ENCODE results near the gene GNG7.
A peak's percentile ranks its signal among the peaks of the same experiment; 100 is the strongest.
"Not testable (repeated sequence)": the region's sequence is repeated elsewhere in the genome, so short reads cannot be mapped to it uniquely, and the experiment has no call there.

The GNG7 gene

DNA sequence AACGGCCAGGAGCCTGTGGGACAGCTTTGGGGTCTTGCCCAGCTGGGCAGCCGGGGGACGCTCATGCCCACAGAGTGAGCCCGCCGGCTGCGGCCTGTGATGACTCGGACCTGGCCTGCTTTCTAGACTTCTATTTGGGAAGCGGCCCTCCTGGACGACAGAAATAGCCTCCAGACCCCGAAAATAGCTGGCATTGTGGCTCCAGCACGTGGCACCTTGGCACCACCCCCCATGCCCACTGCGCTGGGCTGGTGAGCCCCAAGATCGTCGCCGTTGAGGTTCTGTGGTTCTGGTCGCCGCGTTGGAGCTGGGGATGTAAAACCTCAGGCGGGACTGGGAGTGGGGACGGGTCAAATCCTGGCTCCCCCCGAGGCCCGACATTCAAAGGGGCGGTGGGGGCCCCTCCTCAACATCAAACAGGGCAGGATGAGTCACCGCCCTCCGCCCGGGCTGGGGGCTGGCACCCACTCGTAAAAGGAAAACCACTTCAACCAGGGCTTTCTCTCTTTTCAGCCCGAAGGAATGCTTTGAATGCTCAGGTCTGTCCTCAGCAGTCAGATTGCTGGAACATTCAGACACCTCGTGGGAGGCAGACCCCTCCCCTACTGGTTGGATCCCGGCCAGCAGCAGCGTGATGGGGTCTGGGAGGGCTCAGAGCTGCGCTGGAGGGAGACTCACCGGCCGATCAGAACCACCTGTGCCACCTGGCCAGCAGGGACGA lies 184.5 kb downstream of the GNG7 start:
- TF ChIP-seq JUND (IDR thresholded peaks at IDR 0.05; ENCODE audit: low read depth), result no peak
- in situ Hi-C loops (cut with HindIII; ENCODE audit: low pct_unique_long_range_greater_than_20kb, low sequenced_read_pairs), result no loop called here
- no peak for DNase-seq (ENCODE audit: low read depth in 1 of 2, low spot score in 1 of 2)

DNA sequence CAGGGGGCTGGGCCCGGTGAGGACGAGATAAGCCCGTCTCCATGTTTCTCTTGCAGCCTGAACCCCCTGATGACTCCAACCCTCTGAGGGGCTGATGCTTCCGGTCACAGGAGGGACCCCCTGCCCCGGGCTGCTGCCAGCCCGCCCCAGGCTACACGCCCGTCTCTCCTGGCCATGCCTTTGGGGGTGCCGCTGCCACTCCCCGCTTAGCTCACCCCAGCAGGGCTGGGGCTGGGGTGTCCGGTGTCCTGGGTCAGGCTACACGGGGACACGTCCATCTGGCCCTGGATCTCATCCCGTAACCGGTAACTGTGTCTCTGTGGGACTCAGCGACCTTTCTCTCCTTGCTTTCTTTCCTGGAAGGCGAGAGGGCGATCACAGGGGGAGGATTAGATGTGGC lies 185.8 kb downstream of the GNG7 start:
- in situ Hi-C loops (cut with HindIII; ENCODE audit: low pct_unique_long_range_greater_than_20kb, low sequenced_read_pairs), result no loop called here
- DNase-seq (ENCODE audit: low read depth in 1 of 2, low spot score in 1 of 2), result no peak
- no peak for TF ChIP-seq JUND (IDR thresholded peaks at IDR 0.05; ENCODE audit: low read depth)

DNA sequence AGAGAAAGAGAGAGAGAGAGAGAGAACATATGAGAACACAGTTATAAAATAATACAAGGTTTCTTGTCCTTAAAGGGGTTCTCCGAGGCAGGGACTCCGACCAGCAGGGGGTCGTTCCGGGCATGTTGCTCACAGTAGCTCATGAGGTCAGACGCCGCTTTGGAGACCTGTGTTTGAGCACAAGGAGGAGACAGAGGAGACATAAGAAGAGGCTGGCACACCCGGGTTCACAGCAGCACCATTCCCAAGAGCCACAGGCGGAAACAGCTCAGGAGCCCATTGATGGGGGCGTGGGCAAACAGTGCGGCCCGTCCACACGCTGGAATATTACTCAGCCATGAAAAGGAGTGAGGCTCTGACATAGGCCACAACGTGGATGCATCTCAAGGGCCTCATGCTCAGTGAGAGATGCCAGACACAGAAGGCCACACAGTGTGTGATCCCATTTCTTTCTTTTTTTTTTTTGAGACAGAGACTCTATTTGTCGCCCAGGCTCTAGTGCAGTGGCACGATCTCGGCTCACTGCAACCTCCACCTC lies 187.4 kb downstream of the GNG7 start:
- in situ Hi-C loops (cut with HindIII; ENCODE audit: low pct_unique_long_range_greater_than_20kb, low sequenced_read_pairs), result no loop called here
- DNase-seq (ENCODE audit: low read depth in 1 of 2, low spot score in 1 of 2), result no peak
- no peak for TF ChIP-seq JUND (IDR thresholded peaks at IDR 0.05; ENCODE audit: low read depth)

DNA sequence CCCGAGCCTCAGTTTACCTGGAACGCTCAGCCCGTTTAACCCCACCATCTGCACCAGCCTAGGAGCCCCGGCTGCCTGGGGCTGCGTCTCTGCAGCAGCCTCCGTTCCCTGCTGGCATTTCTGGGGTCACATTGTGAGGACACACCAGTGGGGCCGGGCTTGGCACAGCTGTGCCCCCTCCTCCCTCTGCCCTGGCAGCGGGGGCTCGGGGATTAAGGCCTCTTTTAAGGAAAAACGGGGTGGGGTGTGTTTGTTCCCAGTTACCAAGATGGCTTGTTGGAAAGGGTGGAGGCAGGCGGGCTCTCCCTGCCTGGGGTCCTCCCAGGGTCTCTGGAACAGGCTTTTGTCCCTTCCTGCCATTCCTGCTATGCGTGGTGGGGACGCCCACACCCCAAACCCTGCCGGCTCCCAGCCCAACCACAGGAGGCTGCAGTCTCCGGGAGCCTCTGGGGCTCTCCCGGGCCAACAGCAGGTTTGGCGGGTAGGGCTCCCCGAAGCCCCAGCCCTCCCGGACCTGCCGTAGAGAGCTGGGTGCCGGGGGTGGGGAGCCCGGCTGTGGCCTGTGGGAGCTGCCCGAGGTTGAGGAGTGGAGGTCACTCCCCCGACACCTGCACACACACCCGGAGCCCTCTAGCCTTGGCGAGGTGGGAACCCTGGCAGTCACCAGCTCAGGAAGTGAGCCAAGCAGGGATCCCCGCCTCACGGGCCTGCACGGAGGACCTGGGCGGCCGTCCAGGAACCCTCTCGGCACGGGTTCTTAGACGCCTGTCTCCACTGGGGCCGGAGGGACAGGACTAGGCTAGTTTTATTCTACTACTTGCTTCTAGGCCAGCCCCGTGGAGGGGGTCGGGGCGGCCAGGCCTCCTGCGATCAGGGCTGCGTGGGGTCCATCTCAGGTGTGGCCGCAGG lies 189.7 kb downstream of the GNG7 start:
- no peak for DNase-seq (ENCODE audit: low read depth in 1 of 2, low spot score in 1 of 2)
- TF ChIP-seq JUND (IDR thresholded peaks at IDR 0.05; ENCODE audit: low read depth), result no peak
- in situ Hi-C loops (cut with HindIII; ENCODE audit: low pct_unique_long_range_greater_than_20kb, low sequenced_read_pairs), result no loop called here

DNA sequence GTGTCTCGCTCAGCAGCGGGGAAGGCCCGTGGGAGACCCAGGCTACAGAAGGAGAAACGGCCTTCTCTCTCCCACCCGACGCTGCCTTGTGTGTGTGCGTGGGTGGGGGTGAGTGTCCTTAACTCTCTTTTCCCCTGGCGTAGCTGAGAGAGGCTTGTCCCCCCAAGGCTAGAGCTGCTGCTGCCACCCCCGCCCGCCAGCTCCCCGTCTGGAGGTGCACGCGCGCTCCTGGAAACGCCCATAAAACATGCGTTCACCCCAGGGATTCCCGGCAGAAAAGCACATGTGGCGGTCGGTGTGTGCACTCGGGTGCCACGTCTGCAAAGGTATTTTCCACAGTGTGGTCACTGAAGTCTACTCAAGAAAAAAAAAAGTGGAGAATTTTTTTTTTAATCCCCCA lies 190.5 kb downstream of the GNG7 start:
- no peak for TF ChIP-seq JUND (IDR thresholded peaks at IDR 0.05; ENCODE audit: low read depth)
- in situ Hi-C loops (cut with HindIII; ENCODE audit: low pct_unique_long_range_greater_than_20kb, low sequenced_read_pairs), result no loop called here
- DNase-seq (ENCODE audit: low read depth in 1 of 2, low spot score in 1 of 2), result no peak

DNA sequence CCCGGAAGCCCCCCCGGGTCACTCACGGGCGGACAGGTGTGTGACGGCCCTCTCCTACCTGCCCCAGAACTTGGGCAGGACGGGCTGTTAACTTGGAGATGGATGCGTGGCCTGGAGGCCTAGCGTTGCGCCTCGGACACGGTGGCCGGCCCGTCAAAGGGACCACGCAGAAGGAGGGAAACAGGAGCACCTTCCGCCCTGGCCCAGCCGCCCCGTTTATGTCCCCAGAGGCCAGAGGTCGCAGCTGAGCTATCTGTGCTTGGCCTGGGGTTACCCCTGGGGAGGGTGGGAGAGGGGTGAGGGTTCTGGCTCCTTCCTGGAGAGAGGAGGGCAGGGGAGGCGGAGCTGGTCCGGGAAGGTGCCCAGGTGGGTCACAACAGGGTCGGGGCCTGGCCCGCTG lies 190.9 kb downstream of the GNG7 start:
- no peak for DNase-seq (ENCODE audit: low read depth in 1 of 2, low spot score in 1 of 2)
- in situ Hi-C loops (cut with HindIII; ENCODE audit: low pct_unique_long_range_greater_than_20kb, low sequenced_read_pairs), result no loop called here
- no peak for TF ChIP-seq JUND (IDR thresholded peaks at IDR 0.05; ENCODE audit: low read depth)

DNA sequence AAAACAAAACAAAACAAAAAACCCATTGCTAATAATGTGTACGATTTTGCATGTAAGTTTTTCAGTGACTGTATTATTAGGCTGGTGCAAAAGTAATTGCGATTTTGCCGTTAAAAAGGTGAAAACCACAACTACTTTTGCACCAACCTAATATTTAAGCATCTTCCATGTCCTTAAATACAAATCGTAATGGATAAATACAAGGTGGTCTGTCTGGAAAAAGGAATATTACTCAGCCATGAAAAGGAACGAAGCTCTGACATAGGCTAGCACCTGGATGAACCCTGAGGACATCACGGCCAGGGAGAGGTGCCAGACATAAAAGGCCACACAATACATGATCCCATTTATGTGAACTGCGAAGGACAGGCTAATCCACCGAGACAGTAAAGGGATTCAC lies 193.4 kb downstream of the GNG7 start:
- in situ Hi-C loops (cut with HindIII; ENCODE audit: low pct_unique_long_range_greater_than_20kb, low sequenced_read_pairs), result no loop called here
- TF ChIP-seq JUND (IDR thresholded peaks at IDR 0.05; ENCODE audit: low read depth), result no peak
- DNase-seq (ENCODE audit: low read depth in 1 of 2, low spot score in 1 of 2), result no peak

DNA sequence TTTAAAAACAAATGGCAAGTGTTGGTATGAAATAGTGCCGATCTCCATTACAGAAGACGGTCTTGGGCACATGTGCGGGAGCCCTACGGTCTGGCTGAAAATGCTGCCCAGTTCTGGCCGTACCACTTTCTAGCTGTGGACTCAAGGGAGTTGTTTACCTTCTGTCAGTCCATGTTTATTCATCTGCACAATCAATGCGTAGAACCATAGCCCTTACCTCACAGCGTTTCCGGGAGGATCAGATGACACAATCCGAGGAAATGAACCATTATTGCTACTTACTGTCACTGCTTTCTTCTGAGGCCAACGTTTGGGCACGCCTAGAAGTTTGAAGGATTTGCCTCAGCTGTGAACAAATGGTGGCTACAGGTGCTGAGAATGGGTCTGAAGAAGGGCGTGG lies 195.4 kb downstream of the GNG7 start:
- peak in 1 of 2 experiments; percentile 95 for DNase-seq (ENCODE audit: low read depth in 1 of 2, low spot score in 1 of 2)
- TF ChIP-seq JUND (IDR thresholded peaks at IDR 0.05; ENCODE audit: low read depth), result no peak
- in situ Hi-C loops (cut with HindIII; ENCODE audit: low pct_unique_long_range_greater_than_20kb, low sequenced_read_pairs), result no loop called here

DNA sequence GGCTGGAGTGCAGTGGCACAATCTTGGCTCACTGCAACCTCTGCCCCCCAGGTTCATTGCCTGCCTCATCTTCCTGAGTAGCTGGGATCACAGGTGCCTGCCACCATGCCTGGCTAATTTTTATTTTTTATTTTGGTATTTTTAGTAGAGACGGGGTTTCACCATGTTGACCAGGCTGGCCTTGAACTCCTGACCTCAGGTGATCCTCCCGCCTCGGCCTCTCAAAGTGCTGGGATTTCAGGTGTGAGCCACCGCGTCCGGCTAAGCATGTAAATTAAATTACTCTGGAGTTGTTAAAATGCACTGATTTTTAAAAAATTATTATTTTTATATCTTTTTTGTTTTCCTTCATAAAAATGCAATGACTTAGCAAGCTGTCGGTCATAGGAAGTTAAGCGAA lies 195.8 kb downstream of the GNG7 start:
- DNase-seq (ENCODE audit: low read depth in 1 of 2, low spot score in 1 of 2); in situ Hi-C loops (cut with HindIII; ENCODE audit: low pct_unique_long_range_greater_than_20kb, low sequenced_read_pairs): not testable (repeated sequence)

DNA sequence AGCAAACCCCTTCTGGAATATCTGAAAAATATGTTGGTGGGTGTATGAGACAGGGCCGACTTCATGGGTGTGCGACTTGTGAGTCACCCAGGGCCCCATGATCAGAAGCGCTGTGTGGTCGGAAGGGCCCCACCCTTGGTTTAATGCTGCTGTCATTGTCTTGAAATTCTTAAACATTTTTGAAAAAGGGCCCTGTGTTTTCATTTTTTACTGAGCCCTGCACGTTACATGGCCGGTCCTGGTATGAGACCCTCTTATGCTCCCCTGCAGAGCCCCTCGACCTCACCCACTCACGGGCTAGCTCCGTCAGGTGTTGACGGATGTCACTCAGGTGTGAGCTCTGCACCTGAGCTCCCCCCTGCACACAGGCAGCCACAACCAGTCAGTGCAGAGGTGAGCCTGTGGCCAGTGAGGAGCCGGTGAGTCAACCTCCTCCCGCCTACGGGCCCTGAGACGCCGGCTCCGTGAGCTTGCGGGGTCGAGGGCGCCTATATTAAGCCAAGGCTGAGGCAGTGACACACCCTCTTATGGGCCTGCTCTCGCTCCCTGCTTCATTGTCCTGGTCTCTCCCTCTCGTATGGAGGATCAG lies 198.9 kb downstream of the GNG7 start:
- peak in 1 of 2 experiments; percentile 57 for DNase-seq (ENCODE audit: low read depth in 1 of 2, low spot score in 1 of 2)
- in situ Hi-C loops (cut with HindIII; ENCODE audit: low pct_unique_long_range_greater_than_20kb, low sequenced_read_pairs), result no loop called here
- no peak for TF ChIP-seq JUND (IDR thresholded peaks at IDR 0.05; ENCODE audit: low read depth)

DNA sequence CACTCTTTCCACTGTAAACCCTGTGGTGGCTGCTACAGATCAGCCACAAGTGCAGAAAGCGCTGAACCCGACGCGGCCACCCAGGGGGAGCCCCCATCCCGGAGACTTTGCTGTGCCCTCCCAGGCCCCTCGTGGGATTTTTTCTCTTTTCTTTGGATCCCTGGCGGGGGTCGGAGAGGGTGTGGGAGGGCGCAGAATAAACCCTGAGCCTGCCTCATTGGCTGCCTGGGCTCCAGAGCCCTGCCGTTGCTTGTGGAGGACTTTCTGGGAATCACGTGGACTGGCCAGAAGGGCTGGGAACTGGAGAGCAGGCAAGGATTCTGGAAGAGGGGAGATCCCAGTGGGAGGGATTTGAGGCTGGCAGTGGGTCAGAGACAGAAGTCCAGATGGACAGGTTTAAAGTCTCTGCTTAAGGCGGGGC lies 201.6 kb downstream of the GNG7 start:
- in situ Hi-C loops (cut with HindIII; ENCODE audit: low pct_unique_long_range_greater_than_20kb, low sequenced_read_pairs), result no loop called here
- no peak for TF ChIP-seq JUND (IDR thresholded peaks at IDR 0.05; ENCODE audit: low read depth)
- DNase-seq (ENCODE audit: low read depth in 1 of 2, low spot score in 1 of 2), result no peak

DNA sequence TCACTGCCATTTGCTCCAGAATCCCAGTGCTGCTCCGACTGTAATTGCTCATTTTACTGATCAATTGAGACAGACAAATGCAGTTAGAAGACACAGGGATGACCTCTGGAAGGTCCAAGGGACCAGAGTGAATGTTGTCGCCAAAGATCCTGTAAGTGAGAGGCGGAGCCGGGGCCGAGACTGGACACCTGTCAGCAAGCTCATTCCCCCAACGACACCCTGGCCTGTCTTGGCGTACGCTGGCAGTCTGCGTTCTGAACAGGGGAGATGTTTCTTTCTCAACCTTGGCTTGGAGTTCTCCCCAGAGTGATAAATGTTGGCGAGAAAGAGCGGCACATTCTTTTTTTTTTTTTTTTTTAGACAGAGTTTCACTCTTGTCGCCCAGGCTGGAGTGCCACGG lies 202.3 kb downstream of the GNG7 start:
- DNase-seq (ENCODE audit: low read depth in 1 of 2, low spot score in 1 of 2), result no peak
- TF ChIP-seq JUND (IDR thresholded peaks at IDR 0.05; ENCODE audit: low read depth), result no peak
- in situ Hi-C loops (cut with HindIII; ENCODE audit: low pct_unique_long_range_greater_than_20kb, low sequenced_read_pairs), result no loop called here

DNA sequence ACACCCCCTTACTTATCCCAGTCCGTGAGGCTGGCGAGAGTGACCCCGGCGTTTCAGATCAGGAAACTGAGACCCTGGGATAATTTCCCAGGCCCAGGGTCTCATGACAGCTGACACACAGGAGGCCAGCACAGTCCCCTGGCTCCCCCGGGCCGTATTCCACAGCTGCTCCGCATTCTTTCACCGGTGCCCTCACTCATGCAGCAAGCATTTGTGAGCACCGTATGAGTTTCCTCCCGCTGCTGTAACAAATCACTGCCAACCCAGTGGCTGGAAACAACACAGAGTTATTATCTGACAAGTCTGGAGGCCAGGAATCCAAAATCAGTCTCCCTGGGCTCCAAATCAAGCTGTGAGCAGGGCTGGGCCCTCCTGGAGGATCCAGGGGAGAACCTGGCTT lies 205.3 kb downstream of the GNG7 start:
- in situ Hi-C loops (cut with HindIII; ENCODE audit: low pct_unique_long_range_greater_than_20kb, low sequenced_read_pairs), result no loop called here
- no peak for TF ChIP-seq JUND (IDR thresholded peaks at IDR 0.05; ENCODE audit: low read depth)
- no peak for DNase-seq (ENCODE audit: low read depth in 1 of 2, low spot score in 1 of 2)
